Dermis microvascular lymphatic vessel endothelial cell (primary cell): ENCODE results near the gene VCX2. TPM values are rescaled to one million over a fixed set of nuclear protein-coding genes. Genes with fewer than 3 reads are reported as not detected.
"Not testable (repeated sequence)": the region's sequence is repeated elsewhere in the genome, so short reads cannot be mapped to it uniquely, and the experiment has no call there.

ENCODE experiments used
- DNase-seq, 2 donors: peaks; one replicate each; pipeline versions ENCODE4 v3.0.0 to v3.0.0-alpha.2; 2010; ENCODE audit warnings: low read depth in 2 of 2
- total RNA-seq: library from RNA; depleted of rRNA; stranded (reverse); fragments of >200 nt; gene quantifications from 2 replicates; pipeline ENCODE4 v1.2.1, GENCODE V29; 2014

VCX2 gene
- total RNA-seq, 1 donor from 2014 or later, result not detected

DNA sequence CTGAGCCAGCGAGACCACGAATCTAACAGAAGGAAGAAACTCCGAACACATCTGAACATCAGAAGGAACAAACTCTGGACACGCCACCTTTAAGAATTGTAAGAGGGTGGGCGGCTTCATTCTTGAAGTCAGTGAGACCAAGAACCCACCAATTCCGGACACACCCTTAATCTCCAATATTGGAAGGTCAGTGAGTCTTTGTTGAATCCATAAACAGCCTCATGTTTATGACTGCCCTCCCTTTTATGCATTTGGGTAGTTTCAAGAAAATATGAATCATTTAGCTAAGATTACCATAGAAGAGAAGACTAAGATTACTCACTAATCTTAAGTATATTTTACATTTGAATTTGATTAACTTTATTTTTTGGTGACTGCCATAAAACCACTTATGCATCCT lies 48.5 kb downstream of the VCX2 start:
- DNase-seq, result no peak

DNA sequence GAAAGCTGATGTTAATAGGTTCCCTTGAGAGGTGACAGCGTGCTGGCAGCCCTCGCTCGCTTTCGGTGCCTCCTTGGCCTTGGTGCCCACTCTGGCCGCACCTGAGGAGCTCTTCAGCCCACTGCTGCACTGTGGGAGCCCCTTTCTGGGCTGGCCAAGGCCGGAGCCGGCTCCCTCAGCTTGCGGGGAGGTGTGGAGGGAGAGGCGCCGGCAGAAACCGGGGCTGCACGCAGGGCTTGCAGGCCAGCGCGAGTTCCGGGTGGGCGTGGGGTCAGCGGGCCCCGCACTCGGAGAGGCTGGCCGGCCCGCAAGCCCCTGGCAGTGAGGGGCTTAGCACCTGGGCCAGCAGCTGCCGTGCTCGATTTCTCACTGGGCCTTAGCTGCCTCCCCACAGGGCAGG lies 49.7 kb downstream of the VCX2 start:
- DNase-seq, result not testable (repeated sequence)

Other genes with a start within 250 kb of the VCX2 start
- gene PNPLA4, start 243.9 kb downstream of the VCX2 start, total RNA-seq, result 10.1 and 13.0 TPM in 2 replicates